Measurements from ENCODE around the gene ADAM19. TPM values are rescaled to one million over a fixed set of nuclear protein-coding genes. Genes with fewer than 3 reads are reported as not detected.

ADAM19 gene
- total RNA-seq, 1 donor from 2014 or later: 2.9 TPM

DNA sequence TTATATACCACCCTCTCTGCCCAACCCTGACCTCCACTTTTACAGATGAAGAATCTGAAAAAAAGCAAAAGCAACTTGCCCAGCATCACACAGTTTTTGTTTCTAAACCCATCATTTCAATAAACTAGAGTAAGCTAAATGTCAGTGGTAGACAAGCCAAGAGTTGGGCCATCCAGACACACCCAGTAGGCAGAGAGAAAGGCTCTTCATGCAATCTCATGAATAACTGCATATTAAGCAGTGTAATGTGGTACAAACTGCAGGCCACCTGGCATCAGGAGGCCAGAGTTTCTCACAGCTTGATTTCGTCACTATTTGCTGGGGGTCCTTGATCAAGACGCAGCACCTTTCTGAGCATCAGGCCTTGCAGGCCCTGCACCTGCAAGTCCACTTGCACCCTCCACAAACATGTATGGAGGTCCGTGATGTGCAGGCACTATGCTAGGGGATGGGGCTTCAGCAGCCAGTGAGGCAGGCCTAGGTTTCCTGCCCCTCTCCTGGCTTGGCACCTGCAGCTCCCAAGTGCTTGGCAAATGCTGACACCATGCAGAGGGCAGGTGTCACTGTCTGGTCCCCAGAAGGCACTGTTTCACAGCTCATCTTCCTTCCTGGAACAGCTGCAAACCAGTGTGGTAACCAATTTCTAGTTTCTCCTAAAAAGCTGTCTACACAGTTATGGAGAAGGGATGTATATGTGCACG, 29.8 kb downstream of the ADAM19 start:
- ATAC-seq: no peak
- DNase-seq (ENCODE audit: low spot score): no peak

- DNase-seq (ENCODE audit: low spot score): no peak
- ATAC-seq: no peak
Observed at GRCh38 chr5:157544623-157544989, 31.0 kb downstream of the ADAM19 start.

GRCh38 chr5:157543825-157544622, 31.6 kb downstream of the ADAM19 start:
- DNase-seq (ENCODE audit: low spot score) (no peak), ATAC-seq (no peak)

GRCh38 chr5:157542282-157543000, 33.1 kb downstream of the ADAM19 start:
- no peak for ATAC-seq
- DNase-seq (ENCODE audit: low spot score): no peak

DNA sequence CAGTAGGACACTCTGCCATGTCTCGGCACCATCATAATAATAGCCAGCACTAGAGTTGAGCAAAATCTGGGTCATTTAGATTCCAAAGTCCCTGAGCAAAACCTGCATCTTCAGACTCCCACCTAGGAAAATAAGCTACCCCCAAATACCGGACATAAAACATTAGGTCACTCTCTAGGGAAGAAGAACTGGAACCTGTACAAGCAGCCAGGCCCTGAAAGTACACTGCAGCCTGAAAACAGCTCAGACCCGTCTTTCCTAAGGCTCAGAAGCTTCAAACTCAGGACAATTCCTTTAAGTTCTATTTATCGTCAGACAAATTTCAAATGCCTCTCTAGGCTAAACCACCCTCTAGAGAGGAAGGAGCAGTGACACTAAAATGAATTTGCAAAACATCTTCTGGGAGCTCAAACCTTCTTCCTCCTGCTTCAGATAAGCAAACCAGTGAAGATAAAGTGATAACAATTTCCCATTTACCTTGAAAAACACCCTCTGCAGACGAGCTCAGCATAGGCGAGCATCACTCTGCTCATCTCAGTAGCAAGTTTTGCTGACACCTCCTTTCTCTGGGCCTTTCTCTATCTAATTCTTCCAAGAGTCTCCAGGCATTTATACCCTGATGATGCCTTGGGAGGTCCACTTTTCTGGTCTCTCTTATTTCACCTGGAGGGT, 34.0 kb downstream of the ADAM19 start:
- DNase-seq (ENCODE audit: low spot score): no peak
- no peak for ATAC-seq

- no peak for DNase-seq (ENCODE audit: low spot score)
- ATAC-seq: peak; percentile 60
Observed at GRCh38 chr5:157540707-157541446, 34.7 kb downstream of the ADAM19 start.

DNA sequence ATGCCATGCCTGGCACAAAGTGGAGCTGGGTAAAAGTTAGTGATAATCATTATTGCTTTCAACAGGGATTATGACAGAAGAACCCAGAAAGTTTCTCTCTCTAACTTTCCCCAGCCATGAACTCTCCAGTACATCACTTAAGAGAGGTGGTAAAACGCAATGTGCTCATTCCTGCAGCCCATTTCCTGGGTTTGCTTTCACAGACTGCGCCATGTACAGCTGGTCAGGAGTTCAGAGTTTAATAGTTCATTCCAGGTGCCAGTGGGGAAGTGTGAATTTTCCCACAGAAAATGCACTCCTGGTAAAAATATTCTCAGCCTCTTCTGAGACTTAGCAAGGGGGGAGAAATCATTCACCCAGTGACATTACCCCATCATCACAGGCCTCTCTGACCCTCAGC, 35.5 kb downstream of the ADAM19 start:
- DNase-seq (ENCODE audit: low spot score) (no peak), ATAC-seq (peak; percentile 81)

- ATAC-seq: no peak
- no peak for DNase-seq (ENCODE audit: low spot score)
Observed at GRCh38 chr5:157539503-157540022, 36.0 kb downstream of the ADAM19 start.

- DNase-seq (ENCODE audit: low spot score) (no peak), ATAC-seq (no peak)
Observed at GRCh38 chr5:157538311-157538710, 37.3 kb downstream of the ADAM19 start.

GRCh38 chr5:157535042-157535865, 40.3 kb downstream of the ADAM19 start:
- DNase-seq (ENCODE audit: low spot score): no peak
- ATAC-seq: peak; percentile 79

DNA sequence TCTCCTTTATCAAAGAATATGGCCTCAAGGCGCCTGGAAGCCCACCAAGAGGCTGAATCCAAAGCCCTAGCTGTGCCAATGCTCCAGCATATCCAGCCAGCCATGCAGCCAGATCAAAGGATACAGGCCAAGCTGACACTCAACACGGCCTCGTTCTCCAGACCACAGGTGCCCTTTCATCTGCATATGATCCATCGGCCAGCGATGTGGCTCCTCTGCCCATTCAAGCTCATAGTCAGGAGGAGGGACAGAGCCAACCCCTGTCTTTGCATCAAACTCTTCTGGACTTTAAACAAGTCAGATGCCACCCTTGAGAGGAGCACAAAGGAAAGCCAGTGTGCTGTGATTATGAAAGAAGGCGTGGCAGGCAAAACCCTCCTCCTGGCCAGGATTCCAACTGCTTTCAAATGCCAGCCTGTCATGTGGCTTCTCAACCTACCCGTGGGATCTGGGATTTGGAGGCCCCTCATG, 42.5 kb downstream of the ADAM19 start:
- ATAC-seq (no peak), DNase-seq (ENCODE audit: low spot score) (no peak)

- ATAC-seq: no peak
- no peak for DNase-seq (ENCODE audit: low spot score)
Observed at GRCh38 chr5:157532022-157532421, 43.6 kb downstream of the ADAM19 start.

- no peak for ATAC-seq
- DNase-seq (ENCODE audit: low spot score): no peak
Observed at GRCh38 chr5:157530226-157530972, 45.2 kb downstream of the ADAM19 start.

GRCh38 chr5:157529002-157529401, 46.6 kb downstream of the ADAM19 start:
- ATAC-seq: no peak
- DNase-seq (ENCODE audit: low spot score): no peak

- DNase-seq (ENCODE audit: low spot score) (no peak), ATAC-seq (no peak)
Observed at GRCh38 chr5:157528036-157528632, 47.4 kb downstream of the ADAM19 start.

- ATAC-seq (no peak), DNase-seq (ENCODE audit: low spot score) (no peak)
Observed at GRCh38 chr5:157524887-157525286, 50.7 kb downstream of the ADAM19 start.

- DNase-seq (ENCODE audit: low spot score) (no peak), ATAC-seq (no peak)
Observed at GRCh38 chr5:157523976-157524375, 51.6 kb downstream of the ADAM19 start.

DNA sequence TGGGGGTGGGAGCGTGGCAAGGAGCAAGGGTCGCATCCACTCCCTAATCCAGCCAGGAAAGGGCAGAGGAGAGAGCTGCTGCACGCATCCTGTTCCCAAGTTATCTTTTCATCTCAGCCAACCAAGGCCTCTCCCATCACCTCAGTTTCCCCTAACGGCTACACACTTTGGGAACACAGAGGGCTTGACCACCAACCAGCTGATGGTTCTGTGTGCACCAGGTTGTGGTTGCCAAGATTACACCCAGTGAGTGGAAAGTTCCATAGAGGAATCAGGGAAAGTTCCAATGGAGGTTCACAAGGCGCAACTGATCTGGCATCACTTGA, 53.9 kb downstream of the ADAM19 start:
- no peak for ATAC-seq

More for the DNA sequence above, 53.9 kb downstream of the ADAM19 start:
- no peak for DNase-seq (ENCODE audit: low spot score)
